A549 (cell line): Measurements from ENCODE around the gene CD180.

Experiments used
- MAZ ChIP-seq: fragments of 150-350 bp; IDR thresholded peaks from 2 replicates; pipeline ENCODE4 v1.6.1; 2014; ENCODE audit warnings: antibody characterized with exemption, low read depth, low read length, borderline replicate concordance
- POLR2A ChIP-seq: IDR thresholded peaks from 2 replicates; pipeline ENCODE4 v1.6.1; 2012; ENCODE audit warnings: mild to moderate bottlenecking, low read length
- RAD21 ChIP-seq, 2 experiments: fragments of >200 bp in 1 of 2; sonication (Bioruptor Twin) in 1 of 2; formaldehyde crosslinking in 1 of 2; IDR thresholded peaks in 1 of 2; conservative IDR thresholded peaks in 1 of 2; 2 replicates in 1 of 2; 3 replicates in 1 of 2; pipeline ENCODE4 v1.6.1; 2012 to 2018; ENCODE audit warnings: inconsistent platforms in 1 of 2
- TF ChIP-seq, protein P1 (sequence below): fragments of >200 bp; sonication (Bioruptor Twin); formaldehyde crosslinking; IDR thresholded peaks from 3 replicates; pipeline ENCODE4 v1.5.1; 2016
- TF ChIP-seq, protein P2 (sequence below): fragments of 150-350 bp; IDR thresholded peaks from 2 replicates; pipeline ENCODE4 v1.6.1; 2014; ENCODE audit warnings: low read depth, mild to moderate bottlenecking, low read length
- TF ChIP-seq, protein P3 (sequence below): fragments of 450-650 bp; IDR thresholded peaks from 2 replicates; pipeline ENCODE4 v1.6.1; 2014; ENCODE audit warnings: antibody characterized with exemption
- TF ChIP-seq, protein P4 (sequence below): fragments of 200-600 bp; sonication (generic); IDR thresholded peaks from 2 replicates; pipeline ENCODE4 v1.6.1; 2016; ENCODE audit warnings: antibody characterized with exemption, mild to moderate bottlenecking, moderate library complexity

DNA sequence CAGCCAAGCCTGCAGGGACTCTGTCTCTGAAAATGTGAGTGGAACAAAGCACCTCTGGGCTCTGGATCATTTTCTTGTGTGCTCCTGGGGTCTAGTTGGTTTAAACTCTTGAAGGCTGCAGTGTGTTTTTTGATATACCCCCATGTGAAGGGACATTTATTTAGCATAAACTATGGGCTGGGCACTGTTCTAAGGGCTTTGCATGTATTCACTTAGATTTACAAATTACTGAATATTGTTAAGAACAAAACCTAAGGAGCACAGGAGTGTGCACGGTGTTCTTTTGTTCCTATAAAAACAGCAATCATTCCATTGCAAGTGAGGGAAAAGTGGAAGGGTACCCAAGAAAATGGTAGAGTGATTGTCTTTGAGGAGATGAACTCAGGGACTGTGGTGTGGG, 20.0 kb upstream of the CD180 start:
- TF ChIP-seq, protein P1, sequence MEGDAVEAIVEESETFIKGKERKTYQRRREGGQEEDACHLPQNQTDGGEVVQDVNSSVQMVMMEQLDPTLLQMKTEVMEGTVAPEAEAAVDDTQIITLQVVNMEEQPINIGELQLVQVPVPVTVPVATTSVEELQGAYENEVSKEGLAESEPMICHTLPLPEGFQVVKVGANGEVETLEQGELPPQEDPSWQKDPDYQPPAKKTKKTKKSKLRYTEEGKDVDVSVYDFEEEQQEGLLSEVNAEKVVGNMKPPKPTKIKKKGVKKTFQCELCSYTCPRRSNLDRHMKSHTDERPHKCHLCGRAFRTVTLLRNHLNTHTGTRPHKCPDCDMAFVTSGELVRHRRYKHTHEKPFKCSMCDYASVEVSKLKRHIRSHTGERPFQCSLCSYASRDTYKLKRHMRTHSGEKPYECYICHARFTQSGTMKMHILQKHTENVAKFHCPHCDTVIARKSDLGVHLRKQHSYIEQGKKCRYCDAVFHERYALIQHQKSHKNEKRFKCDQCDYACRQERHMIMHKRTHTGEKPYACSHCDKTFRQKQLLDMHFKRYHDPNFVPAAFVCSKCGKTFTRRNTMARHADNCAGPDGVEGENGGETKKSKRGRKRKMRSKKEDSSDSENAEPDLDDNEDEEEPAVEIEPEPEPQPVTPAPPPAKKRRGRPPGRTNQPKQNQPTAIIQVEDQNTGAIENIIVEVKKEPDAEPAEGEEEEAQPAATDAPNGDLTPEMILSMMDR, result no peak
- TF ChIP-seq MAZ (no peak), RAD21 (conservative IDR thresholded peaks at IDR 0.05 in 1 of 2, IDR thresholded peaks at IDR 0.05 in 1 of 2) (no peak), POLR2A (no peak)
- TF ChIP-seq, protein P2, sequence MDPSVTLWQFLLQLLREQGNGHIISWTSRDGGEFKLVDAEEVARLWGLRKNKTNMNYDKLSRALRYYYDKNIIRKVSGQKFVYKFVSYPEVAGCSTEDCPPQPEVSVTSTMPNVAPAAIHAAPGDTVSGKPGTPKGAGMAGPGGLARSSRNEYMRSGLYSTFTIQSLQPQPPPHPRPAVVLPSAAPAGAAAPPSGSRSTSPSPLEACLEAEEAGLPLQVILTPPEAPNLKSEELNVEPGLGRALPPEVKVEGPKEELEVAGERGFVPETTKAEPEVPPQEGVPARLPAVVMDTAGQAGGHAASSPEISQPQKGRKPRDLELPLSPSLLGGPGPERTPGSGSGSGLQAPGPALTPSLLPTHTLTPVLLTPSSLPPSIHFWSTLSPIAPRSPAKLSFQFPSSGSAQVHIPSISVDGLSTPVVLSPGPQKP, result no peak
- TF ChIP-seq, protein P3, sequence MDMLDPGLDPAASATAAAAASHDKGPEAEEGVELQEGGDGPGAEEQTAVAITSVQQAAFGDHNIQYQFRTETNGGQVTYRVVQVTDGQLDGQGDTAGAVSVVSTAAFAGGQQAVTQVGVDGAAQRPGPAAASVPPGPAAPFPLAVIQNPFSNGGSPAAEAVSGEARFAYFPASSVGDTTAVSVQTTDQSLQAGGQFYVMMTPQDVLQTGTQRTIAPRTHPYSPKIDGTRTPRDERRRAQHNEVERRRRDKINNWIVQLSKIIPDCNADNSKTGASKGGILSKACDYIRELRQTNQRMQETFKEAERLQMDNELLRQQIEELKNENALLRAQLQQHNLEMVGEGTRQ, result no peak
- TF ChIP-seq, protein P4, sequence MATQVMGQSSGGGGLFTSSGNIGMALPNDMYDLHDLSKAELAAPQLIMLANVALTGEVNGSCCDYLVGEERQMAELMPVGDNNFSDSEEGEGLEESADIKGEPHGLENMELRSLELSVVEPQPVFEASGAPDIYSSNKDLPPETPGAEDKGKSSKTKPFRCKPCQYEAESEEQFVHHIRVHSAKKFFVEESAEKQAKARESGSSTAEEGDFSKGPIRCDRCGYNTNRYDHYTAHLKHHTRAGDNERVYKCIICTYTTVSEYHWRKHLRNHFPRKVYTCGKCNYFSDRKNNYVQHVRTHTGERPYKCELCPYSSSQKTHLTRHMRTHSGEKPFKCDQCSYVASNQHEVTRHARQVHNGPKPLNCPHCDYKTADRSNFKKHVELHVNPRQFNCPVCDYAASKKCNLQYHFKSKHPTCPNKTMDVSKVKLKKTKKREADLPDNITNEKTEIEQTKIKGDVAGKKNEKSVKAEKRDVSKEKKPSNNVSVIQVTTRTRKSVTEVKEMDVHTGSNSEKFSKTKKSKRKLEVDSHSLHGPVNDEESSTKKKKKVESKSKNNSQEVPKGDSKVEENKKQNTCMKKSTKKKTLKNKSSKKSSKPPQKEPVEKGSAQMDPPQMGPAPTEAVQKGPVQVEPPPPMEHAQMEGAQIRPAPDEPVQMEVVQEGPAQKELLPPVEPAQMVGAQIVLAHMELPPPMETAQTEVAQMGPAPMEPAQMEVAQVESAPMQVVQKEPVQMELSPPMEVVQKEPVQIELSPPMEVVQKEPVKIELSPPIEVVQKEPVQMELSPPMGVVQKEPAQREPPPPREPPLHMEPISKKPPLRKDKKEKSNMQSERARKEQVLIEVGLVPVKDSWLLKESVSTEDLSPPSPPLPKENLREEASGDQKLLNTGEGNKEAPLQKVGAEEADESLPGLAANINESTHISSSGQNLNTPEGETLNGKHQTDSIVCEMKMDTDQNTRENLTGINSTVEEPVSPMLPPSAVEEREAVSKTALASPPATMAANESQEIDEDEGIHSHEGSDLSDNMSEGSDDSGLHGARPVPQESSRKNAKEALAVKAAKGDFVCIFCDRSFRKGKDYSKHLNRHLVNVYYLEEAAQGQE, result no peak
